ENCODE measurements around the gene ST8SIA1. TPM values are rescaled to one million over a fixed set of nuclear protein-coding genes. Genes with fewer than 3 reads are reported as not detected.
"Not testable (repeated sequence)": the region's sequence is repeated elsewhere in the genome, so short reads cannot be mapped to it uniquely, and the experiment has no call there.

The ST8SIA1 gene
- total RNA-seq, 1 experiment from 2014 or later, result not detected

DNA sequence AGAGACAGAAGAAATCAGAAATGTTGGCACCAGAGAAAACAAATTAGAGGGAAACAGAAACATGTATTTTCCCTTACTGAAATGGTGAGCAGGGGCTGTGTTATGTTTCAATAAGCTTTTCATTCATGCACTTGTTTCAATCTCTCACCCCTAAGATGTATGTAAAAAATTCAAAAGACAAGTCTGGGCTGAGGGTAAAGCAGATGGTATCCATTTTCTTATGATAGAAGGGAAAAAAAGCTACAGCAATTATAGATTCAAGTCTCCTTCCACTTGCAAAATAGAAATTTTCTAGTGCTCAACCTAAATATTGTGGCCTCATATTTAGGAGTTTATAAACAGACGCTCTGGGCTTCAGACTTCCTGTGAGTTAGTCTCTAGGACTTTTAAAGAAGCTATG, 138.3 kb downstream of the ST8SIA1 start:
- no peak for DNase-seq (ENCODE audit: extremely low read depth, low read depth)

DNA sequence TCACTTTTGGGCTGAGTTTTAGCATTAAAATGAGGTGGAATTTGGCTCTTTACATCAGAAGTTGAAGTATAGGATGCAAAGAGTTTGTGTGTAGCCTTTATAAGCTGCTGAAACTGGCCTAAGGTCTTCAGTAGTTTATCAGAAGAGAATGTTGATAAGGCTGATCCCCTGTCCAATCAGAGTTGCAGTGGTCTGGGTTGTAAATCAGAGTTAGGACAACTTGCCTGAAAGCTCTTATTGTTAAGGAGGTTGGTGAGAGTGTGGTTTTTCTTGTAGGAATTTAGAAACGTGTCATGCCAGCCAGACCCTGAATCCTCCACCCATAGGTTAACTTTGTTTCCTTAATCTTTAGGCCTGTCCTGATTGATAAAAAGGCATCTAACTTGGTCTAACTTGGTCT, 143.5 kb downstream of the ST8SIA1 start:
- no peak for DNase-seq (ENCODE audit: extremely low read depth, low read depth)

- no peak for DNase-seq (ENCODE audit: extremely low read depth, low read depth)
Measured at GRCh38 chr12:22188431-22188830, 146.1 kb downstream of the ST8SIA1 start.

DNA sequence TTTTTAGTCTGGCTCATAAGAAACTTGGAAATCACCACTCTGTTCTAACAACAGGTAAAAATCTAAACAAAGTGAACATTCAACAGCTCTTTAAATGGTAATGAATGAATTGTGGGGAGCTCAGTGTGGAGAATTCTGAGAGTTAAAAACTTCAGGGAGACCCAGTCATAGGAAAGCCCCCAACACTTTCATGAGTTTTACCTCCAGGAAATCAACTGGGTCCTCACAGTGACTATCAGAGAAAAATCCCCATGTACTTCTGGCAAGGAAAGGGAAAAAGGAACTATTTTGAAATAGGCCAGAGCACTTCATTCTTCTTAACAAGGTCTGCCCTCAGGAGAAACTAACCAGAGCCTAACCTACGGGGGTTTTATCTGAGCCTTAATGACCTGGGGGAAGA, 153.8 kb downstream of the ST8SIA1 start:
- DNase-seq (ENCODE audit: extremely low read depth, low read depth), result no peak

- DNase-seq (ENCODE audit: extremely low read depth, low read depth), result no peak
Measured at GRCh38 chr12:22173177-22173576, 161.3 kb downstream of the ST8SIA1 start.

DNA sequence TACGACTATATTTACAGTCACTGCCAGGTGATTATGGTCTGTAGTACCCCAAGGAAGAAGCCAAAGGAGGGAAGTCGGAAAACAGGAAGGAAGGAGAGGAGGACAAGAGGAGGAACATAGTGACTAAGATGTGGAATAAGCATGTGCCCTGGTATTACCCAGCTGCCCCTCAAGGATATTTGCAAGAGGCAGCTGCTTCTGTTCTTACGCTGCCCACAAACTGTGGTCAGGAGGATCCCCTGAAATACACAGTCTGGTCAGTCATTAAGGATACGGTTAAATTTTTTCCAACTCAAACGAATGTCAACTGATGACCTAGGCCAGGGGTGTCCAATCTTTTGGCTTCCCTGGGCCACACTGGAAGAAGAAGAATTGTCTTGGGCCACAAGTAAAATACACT, 162.0 kb downstream of the ST8SIA1 start:
- DNase-seq (ENCODE audit: extremely low read depth, low read depth), result no peak

DNA sequence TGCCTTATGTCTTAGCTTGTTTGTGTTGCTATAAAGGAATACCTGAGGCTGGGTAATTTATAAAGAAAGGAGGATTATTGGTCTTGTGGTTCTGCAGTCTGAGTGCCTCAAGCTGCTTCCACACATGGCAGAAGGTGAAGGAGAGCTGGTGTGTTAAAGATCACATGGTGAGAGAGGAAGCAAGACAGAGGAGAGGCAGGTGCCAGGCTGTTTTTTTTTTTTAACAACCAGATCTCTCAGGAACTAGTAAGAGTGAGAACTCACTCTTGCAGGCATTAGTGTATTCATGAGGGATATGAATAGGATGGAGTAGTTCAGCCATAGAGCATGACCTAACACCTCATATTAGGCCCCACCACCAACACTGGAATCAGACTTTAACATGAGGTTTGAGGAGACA, 165.1 kb downstream of the ST8SIA1 start:
- no peak for DNase-seq (ENCODE audit: extremely low read depth, low read depth)

GRCh38 chr12:22164139-22164538, 170.4 kb downstream of the ST8SIA1 start:
- DNase-seq (ENCODE audit: extremely low read depth, low read depth), result no peak

DNA sequence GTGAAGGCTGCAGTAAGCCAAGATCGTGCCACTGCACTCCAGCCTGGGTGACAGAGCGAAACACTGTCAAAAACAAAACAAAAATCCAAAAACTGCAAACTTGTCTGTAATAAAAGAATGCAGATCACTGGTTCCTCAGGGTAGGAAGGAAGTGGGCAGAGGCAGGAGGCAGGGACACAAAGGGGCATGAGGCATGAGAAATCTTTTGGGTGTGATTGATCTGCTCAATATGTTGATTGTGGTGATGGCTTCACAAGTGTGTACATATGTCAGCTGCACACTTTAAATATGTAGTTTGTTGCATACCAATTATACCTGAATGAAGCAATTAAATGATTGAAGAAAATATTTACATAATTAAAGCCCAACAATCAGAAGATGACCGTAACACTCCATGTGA, 170.9 kb downstream of the ST8SIA1 start:
- DNase-seq (ENCODE audit: extremely low read depth, low read depth), result no peak

GRCh38 chr12:22160396-22161003, 174.0 kb downstream of the ST8SIA1 start:
- DNase-seq (ENCODE audit: extremely low read depth, low read depth), result no peak

- not testable (repeated sequence) for DNase-seq (ENCODE audit: extremely low read depth, low read depth)
Measured at GRCh38 chr12:22149286-22149685, 185.2 kb downstream of the ST8SIA1 start.

- DNase-seq (ENCODE audit: extremely low read depth, low read depth), result not testable (repeated sequence)
Measured at GRCh38 chr12:22146686-22147085, 187.8 kb downstream of the ST8SIA1 start.

Other genes with a start within 250 kb of the ST8SIA1 start
- 6.7 and 9.5 TPM in 2 replicates for gene C2CD5, start 209.8 kb upstream of the ST8SIA1 start, total RNA-seq (2014; rRNA removed; shearing (Covaris generic))